Measurements from ENCODE around the gene C10orf90. TPM values are rescaled to one million over a fixed set of nuclear protein-coding genes. Genes with fewer than 3 reads are reported as not detected.
"Not testable (repeated sequence)": the region's sequence is repeated elsewhere in the genome, so short reads cannot be mapped to it uniquely, and the experiment has no call there.

The C10orf90 gene
- polyA plus RNA-seq, 1 donor, result 0.49 TPM

- peak; percentile 81 for DNase-seq
Measured at GRCh38 chr10:126387931-126388911, 282.3 kb downstream of the C10orf90 start, which contains the start of gene ADAM12. TSS of gene ADAM12 (minus strand) at chr10:126388477. CDS start at chr10:126388145, 332 bp downstream.

GRCh38 chr10:126387041-126387921, 283.2 kb downstream of the C10orf90 start:
- DNase-seq, result peak; percentile 84

GRCh38 chr10:126384269-126384873, 286.1 kb downstream of the C10orf90 start:
- DNase-seq, result no peak

DNA sequence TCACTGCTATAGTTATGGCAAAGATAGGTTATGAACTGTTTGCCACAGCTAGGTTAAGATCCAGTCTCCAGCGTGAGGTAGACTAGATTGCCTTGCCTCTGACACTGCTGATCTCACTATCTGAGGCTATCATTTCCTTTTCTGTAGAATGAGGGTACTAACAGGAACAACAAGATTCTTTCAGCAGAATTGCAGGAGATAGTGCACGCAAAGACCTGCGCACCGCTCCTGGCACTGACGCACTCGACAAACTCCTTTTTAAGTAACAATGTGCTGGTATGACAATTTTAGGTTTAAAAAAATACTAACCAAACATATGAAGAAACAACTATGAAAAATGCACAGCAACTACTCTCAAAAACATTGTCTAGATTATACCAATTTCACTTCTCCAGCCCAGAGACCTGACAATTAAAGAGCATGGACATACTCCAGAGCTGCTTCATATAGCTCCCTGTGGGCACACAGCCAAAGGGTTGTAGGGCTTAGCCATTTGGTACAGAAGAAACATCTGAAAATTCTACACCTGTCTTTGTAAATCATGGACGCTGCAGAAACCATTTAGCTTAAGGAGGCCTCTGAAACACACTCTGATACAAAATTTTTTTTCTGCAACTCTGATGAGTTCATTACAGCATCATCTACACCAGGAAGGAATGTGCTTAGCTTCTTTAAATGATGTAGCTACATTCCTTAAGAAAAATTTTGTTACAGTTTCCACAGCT, 290.0 kb downstream of the C10orf90 start:
- DNase-seq, result peak; percentile 26

GRCh38 chr10:126379166-126379565, 291.3 kb downstream of the C10orf90 start:
- DNase-seq, result not testable (repeated sequence)

- no peak for DNase-seq
Measured at GRCh38 chr10:126376956-126377355, 293.5 kb downstream of the C10orf90 start.

DNA sequence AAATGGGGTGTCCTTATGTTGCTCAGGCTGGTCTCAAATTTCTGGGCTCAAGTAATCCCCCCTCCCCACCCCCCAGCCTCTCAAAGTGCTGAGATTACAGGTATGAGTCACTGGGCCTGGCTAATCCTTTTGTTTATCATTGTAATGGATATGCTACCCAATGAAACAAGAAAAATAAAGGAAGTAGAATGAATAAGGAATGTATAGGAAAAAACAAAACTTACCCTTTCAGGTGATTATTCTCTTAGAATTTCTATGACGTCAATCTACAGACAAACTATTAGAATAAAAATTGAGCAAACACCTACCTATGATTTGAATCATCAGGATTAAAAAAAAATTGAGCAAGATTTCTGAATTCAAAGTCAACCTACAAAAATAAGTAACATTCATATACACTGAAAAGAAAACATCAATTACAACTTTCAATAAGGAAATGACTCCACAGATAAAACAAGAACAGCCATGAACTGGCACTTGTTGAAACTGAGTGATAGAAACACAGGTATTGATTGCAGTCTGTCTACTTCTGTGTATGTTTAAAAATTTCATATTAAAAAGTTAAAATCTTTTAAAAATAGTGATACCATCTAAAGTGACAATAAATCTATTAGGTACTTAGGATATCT, 294.5 kb downstream of the C10orf90 start:
- no peak for DNase-seq

- no peak for DNase-seq
Measured at GRCh38 chr10:126375299-126375698, 295.2 kb downstream of the C10orf90 start.

Other genes starting within 250 kb of the C10orf90 start
- 29.9 TPM for gene DOCK1, start 234.7 kb upstream of the C10orf90 start, polyA plus RNA-seq (ENCODE audit: insufficient read length)